OCI-LY1 (cell line): ENCODE measurements around the gene SPACA6.

Source experiments
- H2AFZ ChIP-seq: fragments of 200-600 bp; sonication (generic), shearing (Covaris generic); 2 replicates; pipeline ENCODE4 v1.6.0; 2014; ENCODE audit warnings: antibody characterized with exemption, mild to moderate bottlenecking, low read length
- H3F3A ChIP-seq: fragments of 200-600 bp; sonication (generic), shearing (Covaris generic); 2 replicates; pipeline ENCODE4 v1.6.0; 2014; ENCODE audit warnings: mild to moderate bottlenecking, antibody characterized with exemption, low read length, moderate library complexity; ENCODE audit not compliant: insufficient read depth
- H3K27ac ChIP-seq: fragments of 200-600 bp; sonication (generic); 2 replicates; pipeline ENCODE4 v1.5.1; 2014; ENCODE audit warnings: low read length, mixed run types, mild to moderate bottlenecking, low read depth; ENCODE audit not compliant: poor library complexity, severe bottlenecking
- H3K27me3 ChIP-seq: fragments of 200-600 bp; sonication (generic); 2 replicates; pipeline ENCODE4 v1.6.0; 2014; ENCODE audit warnings: antibody characterized with exemption, mild to moderate bottlenecking, low read length, moderate library complexity; ENCODE audit not compliant: insufficient read depth
- H3K36me3 ChIP-seq: fragments of 200-600 bp; sonication (generic); 2 replicates; pipeline ENCODE4 v1.6.1; 2014; ENCODE audit warnings: mild to moderate bottlenecking, antibody characterized with exemption, low read length, moderate library complexity, mixed read lengths; ENCODE audit not compliant: insufficient read depth
- H3K4me1 ChIP-seq: fragments of 200-600 bp; sonication (generic); 2 replicates; pipeline ENCODE4 v1.5.1; 2014; ENCODE audit warnings: mild to moderate bottlenecking, low read length, moderate library complexity; ENCODE audit not compliant: insufficient read depth, severe bottlenecking
- H3K4me2 ChIP-seq: fragments of 200-600 bp; sonication (generic), shearing (Covaris generic); 2 replicates; pipeline ENCODE4 v1.6.1; 2014; ENCODE audit warnings: low read length
- H3K4me3 ChIP-seq: fragments of 200-600 bp; sonication (generic); 2 replicates; pipeline ENCODE4 v1.5.1; 2014; ENCODE audit warnings: low read length, low read depth, mild to moderate bottlenecking, mixed read lengths; ENCODE audit not compliant: poor library complexity, severe bottlenecking
- H3K79me2 ChIP-seq: fragments of 200-600 bp; shearing (Covaris generic); 2 replicates; pipeline ENCODE4 v1.6.1; 2016; ENCODE audit warnings: mixed run types, low read length, mixed read lengths; ENCODE audit not compliant: insufficient read depth
- H3K9ac ChIP-seq: fragments of 200-600 bp; sonication (generic), shearing (Covaris generic); 2 replicates; pipeline ENCODE4 v1.6.1; 2014; ENCODE audit warnings: mild to moderate bottlenecking, low read length, mixed read lengths
- H3K9me2 ChIP-seq: fragments of 200-600 bp; sonication (generic), shearing (Covaris generic); 2 replicates; pipeline ENCODE4 v1.6.1; 2014; ENCODE audit warnings: low read depth, mild to moderate bottlenecking, low read length, mixed read lengths
- H3K9me3 ChIP-seq: fragments of 200-600 bp; shearing (Covaris generic); 2 replicates; pipeline ENCODE4 v1.6.1; 2014; ENCODE audit warnings: low read length, mixed read lengths
- H4K20me1 ChIP-seq: fragments of 200-600 bp; sonication (generic), shearing (Covaris generic); 2 replicates; pipeline ENCODE4 v1.6.0; 2016; ENCODE audit warnings: mild to moderate bottlenecking, low read length; ENCODE audit not compliant: insufficient read depth
- CTCF ChIP-seq: fragments of 200-600 bp; sonication (generic), shearing (Covaris generic); IDR thresholded peaks from 2 replicates; pipeline ENCODE4 v1.5.1; 2017; ENCODE audit warnings: mild to moderate bottlenecking, antibody characterized with exemption, low read length, moderate library complexity, mixed read lengths
- EZH2 ChIP-seq: fragments of 200-600 bp; sonication (generic), shearing (Covaris generic); IDR thresholded peaks from 2 replicates; pipeline ENCODE4 v1.8.0; 2017; ENCODE audit warnings: borderline replicate concordance, mixed run types, mild to moderate bottlenecking, antibody characterized with exemption, low read length, moderate library complexity, mixed read lengths

Gene SPACA6

GRCh38 chr19:51726049-51726448 lies 32.9 kb downstream of the SPACA6 start:
- TF ChIP-seq EZH2: no peak
- TF ChIP-seq CTCF: no peak
- no peak overlapping the region for H3K9ac ChIP-seq
- H3K4me2 ChIP-seq: no peak overlapping the region
- no peaks in the 10 kb centered on the region for H3K9me2 ChIP-seq
- H4K20me1 ChIP-seq: no peaks in the 10 kb centered on the region
- H3K36me3 ChIP-seq: no peaks in the 10 kb centered on the region
- no peaks in the 10 kb centered on the region for H3K27me3 ChIP-seq
- no peak overlapping the region for H3K4me3 ChIP-seq
- no peaks in the 10 kb centered on the region for H3K4me1 ChIP-seq
- no peak overlapping the region for H2AFZ ChIP-seq
- no peaks in the 10 kb centered on the region for H3K9me3 ChIP-seq
- no peaks in the 10 kb centered on the region for H3K79me2 ChIP-seq
- H3F3A ChIP-seq: no peaks in the 10 kb centered on the region
- no peak overlapping the region for H3K27ac ChIP-seq

GRCh38 chr19:51727349-51727880 lies 34.3 kb downstream of the SPACA6 start:
- Histone ChIP-seq H3K27ac (no peak overlapping the region), H3K27me3 (no peaks in the 10 kb centered on the region), H3K9me3 (no peaks in the 10 kb centered on the region), H3K4me1 (no peaks in the 10 kb centered on the region), H3K4me2 (no peak overlapping the region), H3K4me3 (no peak overlapping the region), H3K79me2 (no peaks in the 10 kb centered on the region), H2AFZ (no peak overlapping the region), H3F3A (no peaks in the 10 kb centered on the region), H3K9me2 (no peaks in the 10 kb centered on the region), H3K36me3 (no peaks in the 10 kb centered on the region), H3K9ac (no peak overlapping the region), H4K20me1 (no peaks in the 10 kb centered on the region)
- no peak for TF ChIP-seq EZH2
- TF ChIP-seq CTCF: no peak

GRCh38 chr19:51729781-51730180 lies 36.7 kb downstream of the SPACA6 start:
- Histone ChIP-seq H2AFZ (no peak overlapping the region), H3K4me3 (no peak overlapping the region), H3K9me2 (no peaks in the 10 kb centered on the region), H4K20me1 (no peaks in the 10 kb centered on the region), H3K4me2 (no peak overlapping the region), H3K27ac (no peak overlapping the region), H3K9ac (no peak overlapping the region), H3K27me3 (no peaks in the 10 kb centered on the region), H3K36me3 (no peaks in the 10 kb centered on the region), H3F3A (no peaks in the 10 kb centered on the region), H3K4me1 (no peaks in the 10 kb centered on the region), H3K79me2 (no peaks in the 10 kb centered on the region), H3K9me3 (no peaks in the 10 kb centered on the region)
- no peak for TF ChIP-seq CTCF
- TF ChIP-seq EZH2: no peak
